Spleen (tissue), 11 donors: ENCODE data around the gene KRTAP12-4. TPM values are rescaled to one million over a fixed set of nuclear protein-coding genes. Genes with fewer than 3 reads are reported as not detected.

Source experiments
- DNase-seq: peaks from one replicate; pipeline ENCODE4 v3.0.0-alpha.2; 2020
- H3K27ac ChIP-seq, 8 donors: fragments of 200-600 bp; sonication (generic) in 7 of 8; 1 replicate in 4 of 8; 2 replicates in 4 of 8; pipeline versions ENCODE4 v1.5.0 to v1.8.0; 2016 to 2021; ENCODE audit warnings: inconsistent platforms in 4 of 8, mild to moderate bottlenecking in 4 of 8, moderate library complexity in 1 of 8
- H3K27me3 ChIP-seq, 7 donors: fragments of 200-600 bp; sonication (generic) in 6 of 7; replicated peaks in 1 of 7; 1 replicate in 4 of 7; 2 replicates in 3 of 7; pipeline versions ENCODE4 v1.5.0 to v1.8.0; 2016 to 2021; ENCODE audit warnings: inconsistent platforms in 3 of 7, mild to moderate bottlenecking in 1 of 7
- H3K36me3 ChIP-seq, 6 donors: fragments of 200-600 bp; sonication (generic) in 5 of 6; 1 replicate in 4 of 6; 2 replicates in 2 of 6; pipeline versions ENCODE4 v1.5.0 to v1.8.0; 2016 to 2021; ENCODE audit warnings: inconsistent platforms in 2 of 6
- H3K4me1 ChIP-seq, 6 donors: fragments of 200-600 bp; sonication (generic) in 5 of 6; 1 replicate in 3 of 6; 2 replicates in 3 of 6; pipeline versions ENCODE4 v1.5.0 to v1.8.0; 2016 to 2021; ENCODE audit warnings: inconsistent platforms in 3 of 6
- H3K4me3 ChIP-seq, 8 donors: fragments of 200-600 bp; sonication (generic) in 7 of 8; 1 replicate in 4 of 8; 2 replicates in 4 of 8; pipeline versions ENCODE4 v1.5.0 to v1.8.0; 2016 to 2021; ENCODE audit warnings: inconsistent platforms in 4 of 8, mild to moderate bottlenecking in 4 of 8, moderate library complexity in 2 of 8
- H3K9me3 ChIP-seq, 8 donors: fragments of 200-600 bp; sonication (generic) in 7 of 8; 1 replicate in 4 of 8; 2 replicates in 4 of 8; pipeline versions ENCODE4 v1.5.0 to v1.8.0; 2016 to 2021; ENCODE audit warnings: inconsistent platforms in 4 of 8
- POLR2A ChIP-seq, 3 donors: fragments of 450-650 bp; IDR thresholded peaks; one replicate each; pipeline ENCODE4 v1.5.1; 2017; ENCODE audit warnings: antibody characterized with exemption in 3 of 3, mild to moderate bottlenecking in 1 of 3
- POLR2AphosphoS5 ChIP-seq, 3 donors: sonication (generic); formaldehyde crosslinking; IDR thresholded peaks; one replicate each; pipeline ENCODE4 v1.5.1; 2017; ENCODE audit warnings: antibody characterized with exemption in 3 of 3
- WGBS, 5 donors: extraction: QIAGEN DNeasy Blood & Tissue Kit in 3 of 5; methylation state at CpG; one replicate each; pipeline versions ENCODE4 v1.1.5 to v1.1.7; 2013 to 2018; 5-methylcytosine and 5-hydroxymethylcytosine counted together
- intact Hi-C: fragments of 100-400 bp; cut with DNase I; formaldehyde crosslinking; loops from one replicate; pipeline ENCODE4 v1.15.0; 2023; ENCODE audit warnings: low total_unique reads
- polyA plus RNA-seq, 3 donors: library from polyadenylated mRNA; stranded (reverse); fragments of 200-250 nt; gene quantifications; one replicate each; pipeline ENCODE4 v1.2.1, GENCODE V29; 2013
- total RNA-seq, 7 donors: library from RNA; depleted of rRNA in 3 of 7; stranded (reverse); fragments of >200 nt in 3 of 7; fragmentation: NEBNext Ultra II Directional in 4 of 7; extraction: Animal tissue kit (Norgen Biotek cat#: 25700) in 4 of 7; gene quantifications; one replicate each; pipeline versions ENCODE4 v1.1.0 to v1.2.1, GENCODE V29; 2016 to 2021
- TF ChIP-seq, protein P1 (sequence below), 11 experiments: fragments of 200-600 bp in 7 of 11; fragments of 450-650 bp in 4 of 11; sonication (generic) in 4 of 11; IDR thresholded peaks in 8 of 11; conservative IDR thresholded peaks in 3 of 11; 1 replicate in 7 of 11; 2 replicates in 4 of 11; pipeline versions ENCODE4 v1.4.0 to v1.8.0; 2016 to 2021; ENCODE audit warnings: antibody characterized with exemption in 11 of 11, inconsistent platforms in 4 of 11, mild to moderate bottlenecking in 1 of 11
- donor health status: healthy with polysubstance abuse.
- donor health status: DM: no; HTN: no; CAD: no; lungs with moderate emphysema.
- donor health status: DM: no; HTN: no; CAD: no.
- donor health status: Bipolar disorder and iron deficiency.
- donor health status: healthy.
- donor health status: DM: no; HTN: no; CAD: no.
- donor health status: DM: yes; HTN: yes; CAD: no.

The KRTAP12-4 gene
- total and polyA plus RNA-seq, 10 donors: not detected

DNA sequence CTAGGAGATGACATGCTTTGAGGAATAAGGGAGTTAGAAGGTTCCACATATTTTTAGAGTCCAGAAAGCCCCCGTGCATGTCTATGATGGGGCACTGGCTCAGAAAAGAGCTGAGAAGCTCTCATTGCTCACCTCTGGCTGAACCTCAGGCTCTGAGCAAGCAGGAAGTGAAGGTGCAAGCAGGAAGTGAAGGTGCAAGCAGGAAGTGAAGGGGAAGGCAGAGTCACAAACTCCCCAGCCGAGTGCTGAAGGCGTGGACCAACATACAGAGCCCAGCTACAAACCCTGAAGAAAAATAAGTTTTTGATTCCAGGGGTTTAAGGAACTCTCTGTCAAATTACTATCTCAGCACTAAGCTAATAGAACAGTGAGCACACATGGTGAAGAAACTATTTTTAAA, 35.5 kb downstream of the KRTAP12-4 start:
- peak in 1 of 3 donors; percentile 36 for TF ChIP-seq POLR2AphosphoS5 (IDR thresholded peaks at IDR 0.05)
- TF ChIP-seq, protein P1, sequence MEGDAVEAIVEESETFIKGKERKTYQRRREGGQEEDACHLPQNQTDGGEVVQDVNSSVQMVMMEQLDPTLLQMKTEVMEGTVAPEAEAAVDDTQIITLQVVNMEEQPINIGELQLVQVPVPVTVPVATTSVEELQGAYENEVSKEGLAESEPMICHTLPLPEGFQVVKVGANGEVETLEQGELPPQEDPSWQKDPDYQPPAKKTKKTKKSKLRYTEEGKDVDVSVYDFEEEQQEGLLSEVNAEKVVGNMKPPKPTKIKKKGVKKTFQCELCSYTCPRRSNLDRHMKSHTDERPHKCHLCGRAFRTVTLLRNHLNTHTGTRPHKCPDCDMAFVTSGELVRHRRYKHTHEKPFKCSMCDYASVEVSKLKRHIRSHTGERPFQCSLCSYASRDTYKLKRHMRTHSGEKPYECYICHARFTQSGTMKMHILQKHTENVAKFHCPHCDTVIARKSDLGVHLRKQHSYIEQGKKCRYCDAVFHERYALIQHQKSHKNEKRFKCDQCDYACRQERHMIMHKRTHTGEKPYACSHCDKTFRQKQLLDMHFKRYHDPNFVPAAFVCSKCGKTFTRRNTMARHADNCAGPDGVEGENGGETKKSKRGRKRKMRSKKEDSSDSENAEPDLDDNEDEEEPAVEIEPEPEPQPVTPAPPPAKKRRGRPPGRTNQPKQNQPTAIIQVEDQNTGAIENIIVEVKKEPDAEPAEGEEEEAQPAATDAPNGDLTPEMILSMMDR (IDR thresholded peaks at IDR 0.05 in 8 of 11, conservative IDR thresholded peaks at IDR 0.05 in 3 of 11): no peak
- no peak for TF ChIP-seq POLR2A (IDR thresholded peaks at IDR 0.05)
- DNase-seq: peak; percentile 76
- peaks cover 5 to 44% (median 34%) of the 10 kb centered on the region in 8 donors for H3K9me3 ChIP-seq
- intact Hi-C loops: no loop called here
- H3K4me1 ChIP-seq: peaks cover 0 to 18% (median 5%) of the 10 kb centered on the region in 6 donors
- peaks cover 0 to 24% (median 0%) of the 10 kb centered on the region in 7 donors for H3K27me3 ChIP-seq
- H3K36me3 ChIP-seq: no peaks in the 10 kb centered on the region
- WGBS, 5 donors: 36 to 60% (median 46%) methylated on average over 3 of the region's 3 CpGs
- H3K27ac ChIP-seq: peak overlapping the region; percentile 22 to 84 (median 64)
- H3K4me3 ChIP-seq: peak overlapping the region in 1 of 8 donors; percentile 5

DNA sequence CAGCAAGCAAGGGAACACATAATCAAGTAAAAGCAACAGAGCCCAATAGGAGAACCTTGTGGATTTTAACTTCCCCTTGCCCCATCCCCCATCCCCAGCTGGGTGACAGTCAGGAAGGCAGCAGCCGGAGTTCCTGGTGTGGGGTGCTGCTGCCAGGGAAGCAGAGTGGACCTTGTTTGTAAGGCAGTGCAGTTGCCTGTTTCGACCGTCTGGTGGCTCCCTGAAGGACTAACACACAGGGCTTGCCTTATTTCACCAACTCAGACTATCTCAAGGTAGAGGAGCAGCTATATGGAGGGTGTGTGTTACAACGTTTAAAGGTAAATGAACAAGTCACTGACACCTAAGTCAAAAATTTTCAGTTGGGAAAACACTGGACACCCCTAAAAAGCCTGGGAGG, 36.0 kb downstream of the KRTAP12-4 start:
- peak; percentile 74 for DNase-seq
- Histone ChIP-seq H3K36me3 (no peaks in the 10 kb centered on the region), H3K4me1 (peaks cover 0 to 18% (median 5%) of the 10 kb centered on the region in 6 donors), H3K27ac (peak overlapping the region in 7 of 8 donors; percentile 45 to 84 (median 69)), H3K4me3 (peak overlapping the region in 1 of 8 donors; percentile 5), H3K9me3 (peaks cover 1 to 40% (median 30%) of the 10 kb centered on the region in 8 donors), H3K27me3 (peaks cover 0 to 28% (median 0%) of the 10 kb centered on the region in 7 donors)
- intact Hi-C loops: no loop called here
- 26 to 40% (median 37%) methylated on average over 4 of the region's 4 CpGs for whole genome bisulfite sequencing, 5 donors
- TF ChIP-seq, protein P1 (IDR thresholded peaks at IDR 0.05 in 8 of 11, conservative IDR thresholded peaks at IDR 0.05 in 3 of 11): peak in 5 of 11 experiments; percentile 19 to 34 (median 26)
- TF ChIP-seq POLR2AphosphoS5 (IDR thresholded peaks at IDR 0.05): no peak

GRCh38 chr21:44617071-44617501, 37.4 kb downstream of the KRTAP12-4 start:
- peaks cover 0 to 18% (median 5%) of the 10 kb centered on the region in 6 donors for H3K4me1 ChIP-seq
- TF ChIP-seq, protein P1 (IDR thresholded peaks at IDR 0.05 in 8 of 11, conservative IDR thresholded peaks at IDR 0.05 in 3 of 11): no peak
- TF ChIP-seq POLR2A (IDR thresholded peaks at IDR 0.05) (no peak), POLR2AphosphoS5 (IDR thresholded peaks at IDR 0.05) (no peak)
- no peak for DNase-seq
- peaks cover 0 to 41% (median 0%) of the 10 kb centered on the region in 7 donors for H3K27me3 ChIP-seq
- H3K27ac ChIP-seq: no peak overlapping the region
- intact Hi-C loops: no loop called here
- H3K4me3 ChIP-seq: no peak overlapping the region
- no peaks in the 10 kb centered on the region for H3K36me3 ChIP-seq
- whole genome bisulfite sequencing, 5 donors: 69 to 87% (median 70%) methylated on average over 5 to 8 of the region's 8 CpGs
- peaks cover 0 to 28% (median 18%) of the 10 kb centered on the region in 8 donors for H3K9me3 ChIP-seq

DNA sequence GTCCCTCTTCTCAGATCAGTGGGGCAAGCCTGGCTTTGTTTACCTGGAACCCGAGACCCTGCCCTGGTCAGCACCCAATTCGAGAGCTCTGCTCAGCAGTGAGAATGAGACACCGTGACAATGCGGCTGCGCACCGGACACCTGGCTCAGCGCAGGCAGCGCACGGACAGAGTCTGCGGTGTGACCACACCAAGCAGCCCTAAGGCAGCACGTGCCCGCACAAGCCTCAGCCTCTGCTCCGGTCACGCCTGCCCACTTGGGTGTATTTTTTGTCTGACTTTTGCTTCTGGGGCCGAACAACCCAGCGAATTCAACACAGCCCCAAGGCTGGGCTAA, 37.9 kb downstream of the KRTAP12-4 start:
- Histone ChIP-seq H3K27ac (no peak overlapping the region), H3K27me3 (peaks cover 0 to 41% (median 0%) of the 10 kb centered on the region in 7 donors), H3K4me3 (no peak overlapping the region), H3K9me3 (peaks cover 0 to 28% (median 22%) of the 10 kb centered on the region in 8 donors), H3K36me3 (no peaks in the 10 kb centered on the region), H3K4me1 (peaks cover 0 to 18% (median 5%) of the 10 kb centered on the region in 6 donors)
- 86 to 93% (median 86%) methylated on average over 16 of the region's 16 CpGs for WGBS, 5 donors
- TF ChIP-seq, protein P1 (IDR thresholded peaks at IDR 0.05 in 8 of 11, conservative IDR thresholded peaks at IDR 0.05 in 3 of 11): no peak
- TF ChIP-seq POLR2A (IDR thresholded peaks at IDR 0.05): no peak
- TF ChIP-seq POLR2AphosphoS5 (IDR thresholded peaks at IDR 0.05): no peak
- no peak for DNase-seq
- intact Hi-C loops: no loop called here
